GM21360 (cell line): ENCODE data around the gene CRLF3.
"Not testable (repeated sequence)": the region's sequence is repeated elsewhere in the genome, so short reads cannot be mapped to it uniquely, and the experiment has no call there.

ENCODE experiments used
- ATAC-seq: cut with Tn5 transposase; IDR thresholded peaks from one replicate; pipeline ENCODE4 v1.9.1; 2021; ENCODE audit warnings: mild to moderate bottlenecking, moderate library complexity; ENCODE audit not compliant: unreplicated experiment

CRLF3 gene

GRCh38 chr17:30742669-30743068, 81.8 kb downstream of the CRLF3 start:
- not testable (repeated sequence) for ATAC-seq

DNA sequence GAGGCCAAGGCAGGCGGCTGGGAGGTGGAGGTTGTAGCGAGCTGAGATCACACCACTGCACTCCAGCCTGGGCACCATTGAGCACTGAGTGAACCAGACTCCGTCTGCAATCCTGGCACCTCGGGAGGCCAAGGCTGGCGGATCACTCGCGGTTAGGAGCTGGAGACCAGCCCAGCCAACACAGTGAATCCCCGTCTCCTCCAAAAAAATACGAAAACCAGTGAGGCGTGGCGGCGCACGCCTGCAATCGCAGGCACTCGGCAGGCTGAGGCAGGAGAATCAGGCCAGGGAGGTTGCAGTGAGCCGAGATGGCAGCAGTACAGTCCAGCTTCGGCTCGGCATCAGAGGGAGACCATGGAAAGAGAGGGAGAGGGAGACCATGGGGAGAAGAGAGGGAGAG, 88.1 kb downstream of the CRLF3 start:
- ATAC-seq: not testable (repeated sequence)

- ATAC-seq: not testable (repeated sequence)
Observed at GRCh38 chr17:30735644-30736043, 88.8 kb downstream of the CRLF3 start.

- not testable (repeated sequence) for ATAC-seq
Observed at GRCh38 chr17:30735206-30735605, 89.3 kb downstream of the CRLF3 start.

DNA sequence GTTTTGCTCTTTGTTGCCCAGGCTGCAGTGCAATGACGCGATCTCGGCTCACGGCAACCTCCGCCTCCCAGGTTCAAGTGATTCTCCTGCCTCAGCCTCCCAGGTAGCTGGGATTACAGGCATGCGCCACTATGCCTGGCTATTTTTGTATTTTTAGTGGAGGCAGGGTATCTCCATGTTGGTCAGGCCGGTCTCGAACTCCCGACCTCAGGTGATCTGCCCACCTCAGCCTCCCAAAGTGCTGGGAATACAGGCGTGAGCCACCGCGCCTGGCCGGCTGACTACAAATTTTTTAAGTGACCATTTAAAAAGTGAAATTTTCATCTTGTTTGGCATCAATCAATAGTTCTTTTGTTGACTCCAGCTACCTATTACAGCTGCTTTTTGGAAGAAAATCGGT, 90.3 kb downstream of the CRLF3 start:
- ATAC-seq: not testable (repeated sequence)
